Nephron (organoid): ENCODE data around the gene DTL.

Experiments used
- H3K27ac Mint-ChIP-seq, 3 experiments: 2 replicates each; pipeline ENCODE4 v1.8.0; 2020; ENCODE audit warnings: mixed read lengths in 3 of 3, mild to moderate bottlenecking in 2 of 3, moderate library complexity in 1 of 3
- H3K27me3 Mint-ChIP-seq: 2 replicates; pipeline ENCODE4 v1.8.0; 2021; ENCODE audit warnings: low read depth, mild to moderate bottlenecking, moderate library complexity, mixed read lengths
- H3K36me3 Mint-ChIP-seq: 2 replicates; pipeline ENCODE4 v1.8.0; 2020; ENCODE audit warnings: low read depth, mixed read lengths
- H3K4me1 Mint-ChIP-seq: 2 replicates; pipeline ENCODE4 v1.8.0; 2020; ENCODE audit warnings: mixed read lengths
- H3K4me3 Mint-ChIP-seq, 3 experiments: 2 replicates each; pipeline ENCODE4 v1.8.0; 2020; ENCODE audit warnings: mild to moderate bottlenecking in 3 of 3, mixed read lengths in 3 of 3, moderate library complexity in 2 of 3
- H3K9me3 Mint-ChIP-seq: 2 replicates; pipeline ENCODE4 v1.8.0; 2020; ENCODE audit warnings: mixed read lengths
- TF ChIP-seq, protein P1 (sequence below), 3 experiments: fragments of 200-600 bp; sonication (generic); IDR thresholded peaks; one replicate each; pipeline ENCODE4 v1.5.0; 2021; ENCODE audit warnings: antibody characterized with exemption in 3 of 3; ENCODE audit not compliant: unreplicated experiment in 3 of 3

The DTL gene

DNA sequence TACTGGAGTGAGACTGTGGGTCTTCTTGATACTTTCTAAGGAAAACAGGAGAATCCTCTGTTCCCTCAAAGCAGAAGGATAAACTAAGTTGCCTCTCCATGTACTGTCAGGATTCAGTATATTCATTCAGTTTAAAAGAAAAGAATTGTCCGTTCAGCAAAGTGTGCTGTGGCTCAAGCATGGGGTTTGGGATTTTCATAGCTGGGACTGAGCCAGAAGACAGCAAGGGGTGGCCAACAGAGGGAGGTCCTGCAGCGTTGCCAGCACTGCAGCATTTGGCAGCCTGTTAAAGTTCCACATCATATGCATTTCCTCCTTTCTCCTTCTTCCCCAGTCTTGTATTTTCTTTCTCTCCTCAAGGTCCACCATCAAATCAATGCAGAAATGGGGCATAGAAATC, 75.1 kb downstream of the DTL start:
- H3K27ac Mint-ChIP-seq: no peak overlapping the region
- H3K36me3 Mint-ChIP-seq: no peaks in the 10 kb centered on the region
- H3K4me3 Mint-ChIP-seq: no peak overlapping the region
- H3K4me1 Mint-ChIP-seq: peaks cover 8% of the 10 kb centered on the region
- H3K27me3 Mint-ChIP-seq: no peaks in the 10 kb centered on the region
- TF ChIP-seq, protein P1, sequence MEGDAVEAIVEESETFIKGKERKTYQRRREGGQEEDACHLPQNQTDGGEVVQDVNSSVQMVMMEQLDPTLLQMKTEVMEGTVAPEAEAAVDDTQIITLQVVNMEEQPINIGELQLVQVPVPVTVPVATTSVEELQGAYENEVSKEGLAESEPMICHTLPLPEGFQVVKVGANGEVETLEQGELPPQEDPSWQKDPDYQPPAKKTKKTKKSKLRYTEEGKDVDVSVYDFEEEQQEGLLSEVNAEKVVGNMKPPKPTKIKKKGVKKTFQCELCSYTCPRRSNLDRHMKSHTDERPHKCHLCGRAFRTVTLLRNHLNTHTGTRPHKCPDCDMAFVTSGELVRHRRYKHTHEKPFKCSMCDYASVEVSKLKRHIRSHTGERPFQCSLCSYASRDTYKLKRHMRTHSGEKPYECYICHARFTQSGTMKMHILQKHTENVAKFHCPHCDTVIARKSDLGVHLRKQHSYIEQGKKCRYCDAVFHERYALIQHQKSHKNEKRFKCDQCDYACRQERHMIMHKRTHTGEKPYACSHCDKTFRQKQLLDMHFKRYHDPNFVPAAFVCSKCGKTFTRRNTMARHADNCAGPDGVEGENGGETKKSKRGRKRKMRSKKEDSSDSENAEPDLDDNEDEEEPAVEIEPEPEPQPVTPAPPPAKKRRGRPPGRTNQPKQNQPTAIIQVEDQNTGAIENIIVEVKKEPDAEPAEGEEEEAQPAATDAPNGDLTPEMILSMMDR (IDR thresholded peaks at IDR 0.05; ENCODE audit: unreplicated experiment in 3 of 3): peak in 1 of 3 experiments; percentile 12
- no peaks in the 10 kb centered on the region for H3K9me3 Mint-ChIP-seq

DNA sequence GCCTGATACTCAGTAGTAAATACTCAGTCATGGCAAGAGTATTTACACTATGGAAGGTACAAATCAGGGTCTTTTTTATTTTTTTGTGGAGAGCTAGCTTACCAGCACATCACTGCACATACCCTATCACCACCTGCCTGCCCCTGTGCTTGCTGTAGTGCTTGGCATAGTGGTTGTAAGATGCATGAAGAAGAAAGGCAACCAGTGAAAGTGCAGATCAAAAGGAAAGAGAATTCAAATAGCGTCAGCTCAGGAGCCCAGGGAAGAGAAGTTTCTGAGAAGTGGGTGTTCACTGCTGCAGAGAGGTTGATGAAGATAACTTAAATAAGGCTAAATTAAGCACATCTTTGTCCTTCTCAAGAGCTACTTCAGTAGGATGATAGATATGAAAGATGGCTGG, 76.0 kb downstream of the DTL start:
- Mint-ChIP-seq H3K27ac (no peak overlapping the region), H3K27me3 (no peaks in the 10 kb centered on the region), H3K36me3 (no peaks in the 10 kb centered on the region), H3K4me3 (no peak overlapping the region), H3K9me3 (no peaks in the 10 kb centered on the region), H3K4me1 (peaks cover 4% of the 10 kb centered on the region)
- TF ChIP-seq, protein P1 (IDR thresholded peaks at IDR 0.05; ENCODE audit: unreplicated experiment in 3 of 3): no peak

DNA sequence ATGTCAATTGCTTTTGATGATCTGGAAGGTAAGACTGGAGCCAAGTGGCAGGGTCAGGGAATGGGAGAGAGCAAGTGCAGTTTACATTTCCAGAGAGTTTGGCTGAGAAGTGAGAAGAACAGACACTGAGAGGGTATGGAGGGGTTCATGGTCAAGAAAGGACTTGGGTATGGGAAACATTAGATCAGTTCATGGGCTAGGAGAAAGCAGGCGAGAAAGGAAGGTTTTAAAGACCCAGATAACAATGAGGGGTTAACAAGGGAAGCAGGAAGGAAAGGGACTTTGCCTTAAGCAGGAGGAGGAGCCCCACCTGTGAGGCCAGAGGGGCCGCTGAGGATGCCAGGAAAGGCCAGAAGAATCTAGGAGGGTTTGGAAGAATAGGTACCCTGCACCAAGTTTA, 78.2 kb downstream of the DTL start:
- H3K27me3 Mint-ChIP-seq: no peaks in the 10 kb centered on the region
- no peak overlapping the region for H3K4me3 Mint-ChIP-seq
- no peaks in the 10 kb centered on the region for H3K9me3 Mint-ChIP-seq
- H3K27ac Mint-ChIP-seq: no peak overlapping the region
- H3K4me1 Mint-ChIP-seq: no peaks in the 10 kb centered on the region
- TF ChIP-seq, protein P1 (IDR thresholded peaks at IDR 0.05; ENCODE audit: unreplicated experiment in 3 of 3): no peak
- H3K36me3 Mint-ChIP-seq: no peaks in the 10 kb centered on the region

DNA sequence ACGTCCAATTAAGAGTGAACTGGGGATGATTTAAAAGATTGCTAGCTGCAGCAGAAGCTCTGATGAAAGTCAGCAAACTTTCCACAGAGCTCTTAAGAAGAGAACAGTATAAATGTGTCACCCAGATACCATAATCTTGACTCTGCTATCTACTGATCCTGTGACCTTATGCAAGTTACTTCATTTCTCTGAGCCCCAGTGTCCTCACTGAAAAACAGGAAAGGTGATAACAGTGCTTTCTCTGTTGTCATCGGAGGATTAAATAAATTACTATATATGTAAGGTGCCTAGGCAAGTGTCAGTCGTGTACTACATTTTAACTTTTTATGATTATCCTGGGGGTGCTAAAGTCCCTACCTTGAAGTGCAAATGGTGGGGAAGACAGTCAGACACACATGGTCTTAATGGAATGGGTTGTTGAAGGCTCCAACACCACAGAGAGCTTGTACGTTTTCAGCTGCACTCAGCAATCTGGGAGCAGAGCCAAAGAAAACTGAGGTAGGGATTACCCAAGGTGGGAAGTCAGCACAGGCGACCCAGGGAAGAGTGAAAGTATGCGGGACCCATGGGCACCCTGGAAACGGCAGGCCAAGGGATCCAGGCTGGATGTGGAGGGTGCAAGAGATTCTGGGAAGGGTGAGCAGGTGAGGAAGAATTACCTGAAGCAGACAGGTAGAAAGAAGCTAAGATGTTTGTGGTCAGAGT, 82.8 kb downstream of the DTL start:
- TF ChIP-seq, protein P1 (IDR thresholded peaks at IDR 0.05; ENCODE audit: unreplicated experiment in 3 of 3): no peak
- Mint-ChIP-seq H3K4me1 (no peaks in the 10 kb centered on the region), H3K9me3 (no peaks in the 10 kb centered on the region), H3K27ac (no peak overlapping the region), H3K27me3 (no peaks in the 10 kb centered on the region), H3K36me3 (no peaks in the 10 kb centered on the region), H3K4me3 (no peak overlapping the region)

DNA sequence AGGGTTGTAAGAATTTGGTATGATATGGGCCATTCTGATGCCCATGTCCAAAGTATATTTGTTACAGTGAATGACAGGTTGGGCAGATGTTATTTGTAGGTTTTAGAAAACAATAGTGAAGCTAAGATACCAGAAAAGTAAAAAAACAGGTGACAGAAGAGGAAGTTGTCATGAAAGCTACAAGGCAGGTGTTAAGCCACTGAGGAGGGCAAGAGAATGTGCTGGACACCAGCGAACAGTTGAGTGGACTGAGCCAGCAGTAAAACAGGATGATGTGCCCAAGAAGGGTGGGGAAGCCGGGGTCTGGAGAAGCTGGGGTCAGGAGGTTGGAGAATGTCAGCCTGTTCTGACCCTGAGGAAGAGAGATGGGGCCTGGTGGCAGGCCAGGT, 83.3 kb downstream of the DTL start:
- Mint-ChIP-seq H3K27me3 (no peaks in the 10 kb centered on the region), H3K9me3 (no peaks in the 10 kb centered on the region), H3K4me3 (no peak overlapping the region), H3K27ac (no peak overlapping the region), H3K4me1 (no peaks in the 10 kb centered on the region), H3K36me3 (no peaks in the 10 kb centered on the region)
- TF ChIP-seq, protein P1 (IDR thresholded peaks at IDR 0.05; ENCODE audit: unreplicated experiment in 3 of 3): no peak

DNA sequence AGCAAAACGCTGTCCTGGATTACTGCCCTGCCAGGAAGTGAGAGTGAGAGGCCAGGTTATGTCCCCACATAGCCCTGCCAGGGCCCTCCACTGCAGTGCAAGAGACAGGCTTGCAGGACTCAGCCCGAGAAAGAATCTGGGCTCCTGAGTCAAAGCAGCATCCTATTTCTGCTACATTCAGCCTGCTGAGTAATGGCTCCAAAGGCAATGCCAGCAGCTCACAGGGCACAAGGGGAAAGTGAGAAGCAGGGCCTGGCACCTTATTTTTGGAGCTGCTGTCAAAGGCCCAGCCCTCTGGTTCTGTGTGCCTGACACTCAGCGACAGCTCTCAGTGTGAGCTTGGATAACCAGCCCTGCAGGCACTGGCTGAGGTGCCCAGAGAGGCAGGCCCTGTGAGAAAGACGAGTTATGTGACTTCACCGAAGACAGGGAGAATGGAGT, 83.9 kb downstream of the DTL start:
- Mint-ChIP-seq H3K4me3 (no peak overlapping the region), H3K36me3 (no peaks in the 10 kb centered on the region), H3K4me1 (no peaks in the 10 kb centered on the region), H3K27me3 (no peaks in the 10 kb centered on the region), H3K9me3 (no peaks in the 10 kb centered on the region), H3K27ac (no peak overlapping the region)
- TF ChIP-seq, protein P1 (IDR thresholded peaks at IDR 0.05; ENCODE audit: unreplicated experiment in 3 of 3): no peak
